Neural progenitor cell (in vitro differentiated cells): ENCODE data around the gene TP73.

Experiments used
- EZH2 ChIP-seq: fragments of 200-600 bp; sonication (generic); IDR thresholded peaks from 2 replicates; pipeline ENCODE4 v1.6.1; 2017; ENCODE audit warnings: antibody characterized with exemption, mild to moderate bottlenecking, moderate library complexity
- EZH2phosphoT487 ChIP-seq: fragments of 200-600 bp; sonication (generic); IDR thresholded peaks from 2 replicates; pipeline ENCODE4 v1.6.1; 2017; ENCODE audit warnings: antibody characterized with exemption
- TF ChIP-seq, protein P1 (sequence below): fragments of 200-600 bp; sonication (generic); IDR thresholded peaks from 2 replicates; pipeline ENCODE4 v1.5.1; 2017; ENCODE audit warnings: antibody characterized with exemption, mild to moderate bottlenecking

- TF ChIP-seq, protein P1, sequence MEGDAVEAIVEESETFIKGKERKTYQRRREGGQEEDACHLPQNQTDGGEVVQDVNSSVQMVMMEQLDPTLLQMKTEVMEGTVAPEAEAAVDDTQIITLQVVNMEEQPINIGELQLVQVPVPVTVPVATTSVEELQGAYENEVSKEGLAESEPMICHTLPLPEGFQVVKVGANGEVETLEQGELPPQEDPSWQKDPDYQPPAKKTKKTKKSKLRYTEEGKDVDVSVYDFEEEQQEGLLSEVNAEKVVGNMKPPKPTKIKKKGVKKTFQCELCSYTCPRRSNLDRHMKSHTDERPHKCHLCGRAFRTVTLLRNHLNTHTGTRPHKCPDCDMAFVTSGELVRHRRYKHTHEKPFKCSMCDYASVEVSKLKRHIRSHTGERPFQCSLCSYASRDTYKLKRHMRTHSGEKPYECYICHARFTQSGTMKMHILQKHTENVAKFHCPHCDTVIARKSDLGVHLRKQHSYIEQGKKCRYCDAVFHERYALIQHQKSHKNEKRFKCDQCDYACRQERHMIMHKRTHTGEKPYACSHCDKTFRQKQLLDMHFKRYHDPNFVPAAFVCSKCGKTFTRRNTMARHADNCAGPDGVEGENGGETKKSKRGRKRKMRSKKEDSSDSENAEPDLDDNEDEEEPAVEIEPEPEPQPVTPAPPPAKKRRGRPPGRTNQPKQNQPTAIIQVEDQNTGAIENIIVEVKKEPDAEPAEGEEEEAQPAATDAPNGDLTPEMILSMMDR, result no peak
- TF ChIP-seq EZH2, result no peak
- no peak for TF ChIP-seq EZH2phosphoT487
Observed at GRCh38 chr1:3646596-3646995, 5.7 kb upstream of the TP73 start.
